GM12878 (cell line): Measurements from ENCODE around the gene SEM1. TPM values are rescaled to one million over a fixed set of nuclear protein-coding genes. Genes with fewer than 3 reads are reported as not detected.
"Not testable (repeated sequence)": the region's sequence is repeated elsewhere in the genome, so short reads cannot be mapped to it uniquely, and the experiment has no call there.

Experiments
- ATAC-seq: fragments of 200-7000 bp; cut with Tn5 transposase; 3 replicates; pipeline ENCODE4 v1.9.1; 2020; ENCODE audit warnings: mild to moderate bottlenecking, moderate library complexity
- BruUV-seq: library from RNA; stranded (reverse); fragments of 400-500 nt; replicated peaks from 2 replicates; lab custom pipeline; 2021; lab: Mats Ljungman, UMichigan
- CTCF ChIA-PET: fragments of 300-600 bp; sonication (Branson Sonifier 250); formaldehyde crosslinking; extraction: SDS; loops from one replicate; lab custom pipeline; 2021; ENCODE audit warnings: inconsistent platforms; lab: Yijun Ruan, JAX
- POLR2A ChIA-PET: fragments of 350-600 bp; formaldehyde crosslinking; extraction: SDS; loops from one replicate; lab custom pipeline; 2021; ENCODE audit warnings: inconsistent platforms; lab: Charles Lee
- RAD21 ChIA-PET: fragments of 300-600 bp; sonication (Branson Sonifier 250); formaldehyde crosslinking; loops from one replicate; lab custom pipeline; 2023; ENCODE audit warnings: antibody characterized with exemption; ENCODE audit not compliant: unreplicated experiment; lab: Charles Lee
- SMC1A ChIA-PET: fragments of 300-600 bp; sonication (Branson Sonifier 250); formaldehyde crosslinking; loops from one replicate; lab custom pipeline; 2023; ENCODE audit not compliant: unreplicated experiment, uncharacterized antibody; lab: Charles Lee
- DNase-seq: peaks from one replicate; pipeline ENCODE4 v3.0.0-alpha.2; 2011; ENCODE audit warnings: low read depth, low spot score
- FAIRE-seq: peaks from 3 replicates; lab custom pipeline; 2011; peaks lifted over from hg19 to GRCh38; lab: Jason Lieb, UNC
- H2AFZ ChIP-seq: 2 replicates; pipeline ENCODE4 v1.6.0; 2011; ENCODE audit warnings: low read depth, low read length, control low read depth; ENCODE audit not compliant: control insufficient read depth
- H3K27ac ChIP-seq: 2 replicates; pipeline ENCODE4 v1.5.1; 2011; ENCODE audit warnings: control low read depth; ENCODE audit not compliant: control insufficient read depth, insufficient read depth
- H3K27me3 ChIP-seq, 2 experiments: replicated peaks in 1 of 2; 2 replicates each; pipeline versions ENCODE4 v1.6.0 to v1.6.1; 2011; ENCODE audit warnings: low read length in 1 of 2; ENCODE audit not compliant: control insufficient read depth in 2 of 2, insufficient read depth in 2 of 2
- H3K36me3 ChIP-seq, 2 experiments: 2 replicates each; pipeline ENCODE4 v1.5.1; 2011; ENCODE audit warnings: low read length in 1 of 2; ENCODE audit not compliant: control insufficient read depth in 2 of 2, insufficient read depth in 2 of 2
- H3K4me1 ChIP-seq: 2 replicates; pipeline ENCODE4 v1.6.1; 2011; ENCODE audit warnings: mild to moderate bottlenecking, low read length, moderate library complexity, mixed read lengths; ENCODE audit not compliant: control insufficient read depth, insufficient read depth
- H3K4me2 ChIP-seq: 2 replicates; pipeline ENCODE4 v1.6.0; 2011; ENCODE audit warnings: control low read depth; ENCODE audit not compliant: control insufficient read depth, insufficient read depth
- H3K4me3 ChIP-seq: fragments of 200-600 bp; sonication (generic); 2 replicates; pipeline ENCODE4 v1.5.1; 2016
- H3K79me2 ChIP-seq: 2 replicates; pipeline ENCODE4 v1.6.0; 2011; ENCODE audit warnings: low read length; ENCODE audit not compliant: control insufficient read depth, insufficient read depth
- H3K9ac ChIP-seq: 2 replicates; pipeline ENCODE4 v1.8.0; 2011; ENCODE audit warnings: low read length, control low read depth, mixed read lengths; ENCODE audit not compliant: control insufficient read depth, insufficient read depth
- H3K9me3 ChIP-seq: replicated peaks from 3 replicates; pipeline ENCODE4 v1.5.1; 2011; ENCODE audit warnings: mild to moderate bottlenecking, low read length; ENCODE audit not compliant: control insufficient read depth, insufficient read depth
- H4K20me1 ChIP-seq: 2 replicates; pipeline ENCODE4 v1.6.0; 2011; ENCODE audit not compliant: control insufficient read depth, insufficient read depth
- CREM ChIP-seq: IDR thresholded peaks from 2 replicates; pipeline ENCODE4 v1.6.1; 2014; ENCODE audit warnings: antibody characterized with exemption, low read depth
- MXI1 ChIP-seq: fragments of 150-350 bp; IDR thresholded peaks from 2 replicates; pipeline ENCODE4 v1.6.1; 2011; ENCODE audit warnings: low read depth, mild to moderate bottlenecking, inconsistent platforms, low read length, improper control_type of control experiment
- SP1 ChIP-seq: IDR thresholded peaks from one replicate; pipeline ENCODE4 v1.6.1; 2011; ENCODE audit warnings: low read depth, low read length
- STAT1 ChIP-seq: fragments of 450-650 bp; conservative IDR thresholded peaks from 2 replicates; pipeline ENCODE4 v1.6.1; 2014; ENCODE audit warnings: antibody characterized with exemption, mild to moderate bottlenecking
- TAF1 ChIP-seq: IDR thresholded peaks from 2 replicates; pipeline ENCODE4 v1.6.1; 2011; ENCODE audit warnings: mild to moderate bottlenecking, low read depth, low read length, borderline replicate concordance
- WGBS: methylation state at CpG from one replicate; pipeline ENCODE4 v1.1.6; 2016; ENCODE audit warnings: low lambda C conversion rate; ENCODE audit not compliant: insufficient replicate concordance, insufficient coverage; ENCODE audit errors: missing lambda C conversion rate; 5-methylcytosine and 5-hydroxymethylcytosine counted together
- in situ Hi-C: fragments of 300-500 bp; cut with MboI; formaldehyde crosslinking; loops from 9 replicates; pipeline ENCODE4 v1.14.3; 2018; ENCODE audit warnings: mixed read lengths
- intact Hi-C: fragments of 100-400 bp; cut with micrococcal nuclease; formaldehyde crosslinking; loops from one replicate; pipeline ENCODE4 v1.14.2; 2022; ENCODE audit not compliant: unreplicated experiment
- polyA plus RNA-seq, 11 experiments: library from polyadenylated mRNA; depleted of rRNA in 4 of 11; unstranded in 6 of 11; stranded (reverse) in 5 of 11; fragments of >200 nt; fragmentation: Nextera tagmentation in 4 of 11; fragmentation: Illumina TruSeq in 1 of 11; extraction: Ambion mirVana in 4 of 11; extraction: Trizol in 1 of 11; gene quantifications; 1 replicate in 1 of 11; 2 replicates in 10 of 11; pipeline versions ENCODE4 v1.2.1 to v1.2.3, GENCODE V29; 2011 to 2016; ENCODE audit warnings: inconsistent platforms in 2 of 11, missing spikeins in 2 of 11, low read depth in 1 of 11
- total RNA-seq, 4 experiments: library from RNA; depleted of rRNA in 3 of 4; stranded (reverse); fragments of >200 nt in 3 of 4; fragmentation: Illumina TruSeq in 1 of 4; extraction: Trizol in 1 of 4; gene quantifications; 2 replicates each; pipeline versions ENCODE4 v1.2.1 to v1.2.3, GENCODE V29; 2013 to 2021
- TF ChIP-seq, protein P1 (sequence below): IDR thresholded peaks from 2 replicates; pipeline ENCODE4 v1.6.1; 2011; ENCODE audit warnings: mild to moderate bottlenecking, low read depth, low read length, moderate library complexity; ENCODE audit not compliant: insufficient replicate concordance
- TF ChIP-seq, protein P2 (sequence below): IDR thresholded peaks from 2 replicates; pipeline ENCODE4 v1.6.1; 2012; ENCODE audit warnings: low read depth, low read length, improper control_type of control experiment

SEM1 gene
- total and polyA plus RNA-seq, 10 of the 15 experiments (the other 5 are each of a cell fraction or from before 2014, with no cell fraction given) = 44.6 to 606 (median 356) TPM

DNA sequence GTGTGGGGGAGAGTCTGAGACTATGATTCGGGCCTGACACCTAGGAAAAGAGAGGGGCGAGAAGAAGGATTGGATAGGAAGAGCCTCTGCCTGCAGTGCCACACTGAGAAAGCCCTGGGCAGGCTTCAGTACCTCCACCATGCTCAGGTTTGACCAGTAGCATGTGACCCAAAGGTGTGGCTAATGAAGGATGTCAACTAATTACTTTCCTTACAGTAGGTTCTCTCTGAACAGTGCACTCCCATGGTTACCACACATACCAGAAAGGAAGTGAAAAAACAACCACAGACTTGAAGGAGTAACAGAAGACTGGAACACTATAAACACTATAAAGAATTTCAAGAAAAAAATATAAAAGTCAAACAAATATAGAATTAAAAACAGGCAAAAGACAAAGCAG is 46.2 kb downstream of the SEM1 start (continued):
- TF ChIP-seq, protein P1, sequence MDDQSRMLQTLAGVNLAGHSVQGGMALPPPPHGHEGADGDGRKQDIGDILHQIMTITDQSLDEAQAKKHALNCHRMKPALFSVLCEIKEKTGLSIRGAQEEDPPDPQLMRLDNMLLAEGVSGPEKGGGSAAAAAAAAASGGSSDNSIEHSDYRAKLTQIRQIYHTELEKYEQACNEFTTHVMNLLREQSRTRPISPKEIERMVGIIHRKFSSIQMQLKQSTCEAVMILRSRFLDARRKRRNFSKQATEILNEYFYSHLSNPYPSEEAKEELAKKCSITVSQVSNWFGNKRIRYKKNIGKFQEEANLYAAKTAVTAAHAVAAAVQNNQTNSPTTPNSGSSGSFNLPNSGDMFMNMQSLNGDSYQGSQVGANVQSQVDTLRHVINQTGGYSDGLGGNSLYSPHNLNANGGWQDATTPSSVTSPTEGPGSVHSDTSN = no peak
- TF ChIP-seq SP1 (no peak), MXI1 (no peak), CREM (no peak), TAF1 (no peak), STAT1 (no peak)
- TF ChIP-seq, protein P2, sequence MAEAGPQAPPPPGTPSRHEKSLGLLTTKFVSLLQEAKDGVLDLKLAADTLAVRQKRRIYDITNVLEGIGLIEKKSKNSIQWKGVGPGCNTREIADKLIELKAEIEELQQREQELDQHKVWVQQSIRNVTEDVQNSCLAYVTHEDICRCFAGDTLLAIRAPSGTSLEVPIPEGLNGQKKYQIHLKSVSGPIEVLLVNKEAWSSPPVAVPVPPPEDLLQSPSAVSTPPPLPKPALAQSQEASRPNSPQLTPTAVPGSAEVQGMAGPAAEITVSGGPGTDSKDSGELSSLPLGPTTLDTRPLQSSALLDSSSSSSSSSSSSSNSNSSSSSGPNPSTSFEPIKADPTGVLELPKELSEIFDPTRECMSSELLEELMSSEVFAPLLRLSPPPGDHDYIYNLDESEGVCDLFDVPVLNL = no peak

DNA sequence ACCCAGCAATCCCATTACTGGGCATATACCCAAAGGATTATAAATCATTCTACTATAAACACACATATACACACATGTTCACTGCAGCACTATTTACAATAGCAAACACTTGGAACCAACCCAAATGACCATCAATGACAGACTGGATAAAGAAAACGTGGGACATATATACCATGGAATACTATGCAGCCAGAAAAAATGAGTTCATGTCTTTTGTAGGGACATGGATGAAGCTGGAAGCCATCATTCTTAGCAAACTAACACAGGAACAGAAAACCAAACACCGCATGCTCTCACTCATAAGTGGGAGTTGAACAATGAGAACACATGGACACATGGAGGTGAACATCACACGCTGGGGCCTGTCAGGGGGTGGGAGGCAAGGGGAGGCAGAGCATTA is 47.5 kb downstream of the SEM1 start:
- CTCF ChIA-PET, H3K4me2 ChIP-seq, H3K9me3 ChIP-seq, DNase-seq, FAIRE-seq, intact Hi-C loops, H3K9ac ChIP-seq, POLR2A ChIA-PET, H3K4me3 ChIP-seq, BruUV-seq, H4K20me1 ChIP-seq, ATAC-seq, SMC1A ChIA-PET, H3K27ac ChIP-seq, H3K79me2 ChIP-seq, H2AFZ ChIP-seq, H3K27me3 ChIP-seq, in situ Hi-C loops, H3K4me1 ChIP-seq, H3K36me3 ChIP-seq, RAD21 ChIA-PET: not testable (repeated sequence)
- 68% methylated on average over 3 of the region's 3 CpGs for WGBS
